Muscle of leg (tissue), 9 donors: Measurements from ENCODE around the gene ASH1L. TPM values are rescaled to one million over a fixed set of nuclear protein-coding genes. Genes with fewer than 3 reads are reported as not detected.

Source experiments
- polyA plus RNA-seq, 8 donors: library from polyadenylated mRNA; unstranded; fragments of 120-200 nt; gene quantifications; one replicate each; pipeline versions ENCODE4 v1.2.1 to v1.2.3, GENCODE V29; 2013; ENCODE audit warnings: inconsistent platforms in 1 of 8, low replicate concordance in 1 of 8; ENCODE audit not compliant: insufficient read length in 8 of 8, insufficient read depth in 1 of 8
- total RNA-seq: library from RNA; stranded (reverse); fragments of 120-200 nt; gene quantifications from one replicate; pipeline ENCODE4 v1.2.4, GENCODE V29; 2013

The ASH1L gene
- total and polyA plus RNA-seq, 9 donors: 18.4 to 31.5 (median 25.1) TPM

Other genes starting within 250 kb of the ASH1L start
- gene RUSC1, start 241.9 kb downstream of the ASH1L start, total RNA-seq: 12.1 TPM
- 10 to 100 TPM; 23.0 to 33.4 (median 27.4) TPM for gene RUSC1, start 241.9 kb downstream of the ASH1L start, polyA plus RNA-seq
- gene MSTO1, start 47.4 kb upstream of the ASH1L start, total RNA-seq: 20.8 TPM
- 10 to 100 TPM; 29.3 to 43.3 (median 37.9) TPM for gene MSTO1, start 47.4 kb upstream of the ASH1L start, polyA plus RNA-seq
- 60.6 TPM for gene YY1AP1, start 126.0 kb upstream of the ASH1L start, total RNA-seq
- gene YY1AP1, start 126.0 kb upstream of the ASH1L start, polyA plus RNA-seq: 10 to 100 TPM; 44.1 to 56.8 (median 51.2) TPM
- 62.9 TPM for gene DAP3, start 126.3 kb upstream of the ASH1L start, total RNA-seq
- 100 to 1,000 TPM; 117 to 142 (median 124) TPM for gene DAP3, start 126.3 kb upstream of the ASH1L start, polyA plus RNA-seq